Naive thymus-derived CD4-positive, alpha-beta T cell (primary cell): Measurements from ENCODE around the gene MYO10. TPM values are rescaled to one million over a fixed set of nuclear protein-coding genes. Genes with fewer than 3 reads are reported as not detected.
A peak's percentile ranks its signal among the peaks of the same experiment; 100 is the strongest.

Experiments
- ATAC-seq: fragments of 150-1000 bp; cut with Tn5 transposase; 2 replicates; pipeline ENCODE4 v1.10.0; 2021; ENCODE audit warnings: mild to moderate bottlenecking, moderate library complexity
- CTCF ChIA-PET: fragments of 350-600 bp; sonication (Branson Sonifier 250); formaldehyde crosslinking; loops from one replicate; lab custom pipeline; 2021; ENCODE audit warnings: antibody characterized with exemption; lab: Charles Lee
- POLR2A ChIA-PET: fragments of 350-600 bp; sonication (Branson Sonifier 250); formaldehyde crosslinking; loops from one replicate; lab custom pipeline; 2021; ENCODE audit warnings: antibody characterized with exemption, inconsistent platforms; lab: Charles Lee
- DNase-seq, 9 donors: peaks; one replicate each; pipeline versions ENCODE4 v3.0.0 to v3.0.0-alpha.2; 2020 to 2022; ENCODE audit warnings: mixed read lengths in 1 of 9
- H3K27ac ChIP-seq: one replicate; pipeline ENCODE4 v1.7.0; 2013; ENCODE audit warnings: mild to moderate bottlenecking, low read depth, low read length, moderate library complexity
- H3K27me3 ChIP-seq, 2 donors: one replicate each; pipeline ENCODE4 v1.7.0; 2013; ENCODE audit warnings: low read length in 2 of 2, mild to moderate bottlenecking in 2 of 2, moderate library complexity in 2 of 2; ENCODE audit not compliant: control insufficient read depth in 2 of 2, insufficient read depth in 2 of 2
- H3K36me3 ChIP-seq, 3 experiments: 1 replicate in 2 of 3; 2 replicates in 1 of 3; pipeline ENCODE4 v1.7.0; 2013; ENCODE audit warnings: low read length in 3 of 3, mild to moderate bottlenecking in 3 of 3, moderate library complexity in 1 of 3; ENCODE audit not compliant: insufficient read depth in 3 of 3, control insufficient read depth in 2 of 3
- H3K4me1 ChIP-seq, 2 donors: one replicate each; pipeline ENCODE4 v1.7.0; 2013; ENCODE audit warnings: low read length in 2 of 2, mild to moderate bottlenecking in 2 of 2, moderate library complexity in 1 of 2; ENCODE audit not compliant: control insufficient read depth in 2 of 2, insufficient read depth in 2 of 2
- H3K4me3 ChIP-seq: 2 replicates; pipeline ENCODE4 v1.7.0; 2013; ENCODE audit warnings: mild to moderate bottlenecking, low read length
- H3K9me3 ChIP-seq, 3 experiments: 1 replicate in 2 of 3; 2 replicates in 1 of 3; pipeline ENCODE4 v1.7.0; 2013; ENCODE audit warnings: low read length in 3 of 3; ENCODE audit not compliant: control insufficient read depth in 2 of 3
- H3K27ac Mint-ChIP-seq, 9 donors: one replicate each; pipeline ENCODE4 v1.8.0; 2020 to 2022; ENCODE audit warnings: mixed read lengths in 9 of 9, mild to moderate bottlenecking in 8 of 9, moderate library complexity in 5 of 9, inconsistent platforms in 2 of 9
- H3K27me3 Mint-ChIP-seq, 5 donors: one replicate each; pipeline ENCODE4 v1.8.0; 2021 to 2022; ENCODE audit warnings: mixed read lengths in 5 of 5, mild to moderate bottlenecking in 1 of 5
- H3K36me3 Mint-ChIP-seq, 5 donors: one replicate each; pipeline ENCODE4 v1.8.0; 2020 to 2022; ENCODE audit warnings: mixed read lengths in 5 of 5, mild to moderate bottlenecking in 3 of 5, inconsistent platforms in 1 of 5
- H3K4me1 Mint-ChIP-seq, 7 donors: one replicate each; pipeline ENCODE4 v1.8.0; 2020 to 2022; ENCODE audit warnings: mixed read lengths in 7 of 7, mild to moderate bottlenecking in 3 of 7, inconsistent platforms in 1 of 7
- H3K4me3 Mint-ChIP-seq, 10 donors: one replicate each; pipeline ENCODE4 v1.8.0; 2020 to 2022; ENCODE audit warnings: mild to moderate bottlenecking in 10 of 10, mixed read lengths in 10 of 10, moderate library complexity in 6 of 10, inconsistent platforms in 2 of 10
- H3K9me3 Mint-ChIP-seq, 11 donors: one replicate each; pipeline ENCODE4 v1.8.0; 2020 to 2022; ENCODE audit warnings: mixed read lengths in 11 of 11, mild to moderate bottlenecking in 4 of 11, inconsistent platforms in 1 of 11, moderate library complexity in 1 of 11
- intact Hi-C, 2 donors: fragments of 100-400 bp; cut with micrococcal nuclease; formaldehyde crosslinking; loops; one replicate each; pipeline ENCODE4 v1.15.1; 2023
- polyA plus RNA-seq, 2 donors: library from polyadenylated mRNA; unstranded; fragments of 300-500 nt; fragmentation: Illumina TruSeq; gene quantifications; one replicate each; pipeline ENCODE4 v1.2.3, GENCODE V29; 2021
- total RNA-seq, 6 experiments: library from RNA in 5 of 6; stranded (reverse) in 5 of 6; gene quantifications; 1 replicate in 5 of 6; 2 replicates in 1 of 6; pipeline ENCODE4 v1.2.3 and lab custom pipeline; 2021 to 2026

The MYO10 gene
- total and polyA plus RNA-seq, 7 experiments from 2014 or later, result 0.02 to 1.0 TPM; not detected in 5

- Histone ChIP-seq H3K9me3 (no peaks in the 10 kb centered on the region), H3K27ac (no peak overlapping the region), H3K4me1 (no peaks in the 10 kb centered on the region), H3K4me3 (no peak overlapping the region), H3K36me3 (no peaks in the 10 kb centered on the region), H3K27me3 (no peaks in the 10 kb centered on the region)
- ATAC-seq (no peak), DNase-seq (no peak)
- CTCF ChIA-PET, result no interaction called here
- no peaks in the 10 kb centered on the region for H3K36me3 Mint-ChIP-seq
- H3K4me1 Mint-ChIP-seq, result peaks cover 0 to 10% (median 0%) of the 10 kb centered on the region in 7 donors
- POLR2A ChIA-PET, result no interaction called here
- no peak overlapping the region for H3K27ac Mint-ChIP-seq
- intact Hi-C loops, result no loop called here
- no peak overlapping the region for H3K4me3 Mint-ChIP-seq
- peaks cover 0 to 3% (median 0%) of the 10 kb centered on the region in 11 donors for H3K9me3 Mint-ChIP-seq
- peaks cover 4 to 17% (median 5%) of the 10 kb centered on the region in 5 donors for H3K27me3 Mint-ChIP-seq
These were observed 127.1 kb downstream of the MYO10 start for GRCh38 chr5:16809010-16809394.

GRCh38 chr5:16808021-16808420 is 128.1 kb downstream of the MYO10 start:
- H3K36me3 Mint-ChIP-seq, result no peaks in the 10 kb centered on the region
- no peaks in the 10 kb centered on the region for H3K36me3 ChIP-seq
- H3K4me1 Mint-ChIP-seq, result peaks cover 0 to 10% (median 0%) of the 10 kb centered on the region in 7 donors
- CTCF ChIA-PET, result no interaction called here
- H3K4me3 ChIP-seq, result no peak overlapping the region
- H3K9me3 Mint-ChIP-seq, result peaks cover 0 to 3% (median 0%) of the 10 kb centered on the region in 11 donors
- POLR2A ChIA-PET, result no interaction called here
- no peak overlapping the region for H3K4me3 Mint-ChIP-seq
- no peak for DNase-seq
- H3K4me1 ChIP-seq, result no peaks in the 10 kb centered on the region
- H3K27ac ChIP-seq, result no peak overlapping the region
- no peak for ATAC-seq
- no peak overlapping the region for H3K27ac Mint-ChIP-seq
- no peaks in the 10 kb centered on the region for H3K9me3 ChIP-seq
- intact Hi-C loops, result no loop called here
- H3K27me3 ChIP-seq, result no peaks in the 10 kb centered on the region
- peaks cover 4 to 17% (median 5%) of the 10 kb centered on the region in 5 donors for H3K27me3 Mint-ChIP-seq

GRCh38 chr5:16807547-16807864 is 128.6 kb downstream of the MYO10 start:
- Mint-ChIP-seq H3K9me3 (peaks cover 0 to 3% (median 0%) of the 10 kb centered on the region in 11 donors), H3K27ac (no peak overlapping the region), H3K4me1 (peaks cover 0 to 10% (median 0%) of the 10 kb centered on the region in 7 donors), H3K4me3 (no peak overlapping the region), H3K27me3 (peaks cover 2 to 17% (median 5%) of the 10 kb centered on the region in 5 donors), H3K36me3 (no peaks in the 10 kb centered on the region)
- no peak for DNase-seq
- Histone ChIP-seq H3K36me3 (no peaks in the 10 kb centered on the region), H3K4me3 (no peak overlapping the region), H3K27me3 (no peaks in the 10 kb centered on the region), H3K27ac (no peak overlapping the region), H3K4me1 (no peaks in the 10 kb centered on the region), H3K9me3 (no peaks in the 10 kb centered on the region)
- intact Hi-C loops, result no loop called here
- ChIA-PET CTCF (no interaction called here), POLR2A (no interaction called here)
- no peak for ATAC-seq

- Histone ChIP-seq H3K27ac (no peak overlapping the region), H3K9me3 (no peaks in the 10 kb centered on the region), H3K4me3 (no peak overlapping the region), H3K36me3 (no peaks in the 10 kb centered on the region), H3K27me3 (no peaks in the 10 kb centered on the region), H3K4me1 (no peaks in the 10 kb centered on the region)
- H3K9me3 Mint-ChIP-seq, result peaks cover 0 to 3% (median 0%) of the 10 kb centered on the region in 11 donors
- intact Hi-C loops, result no loop called here
- ChIA-PET CTCF (no interaction called here), POLR2A (no interaction called here)
- peak overlapping the region in 2 of 10 donors; percentile 10 to 18 for H3K4me3 Mint-ChIP-seq
- no peak for ATAC-seq
- DNase-seq, result no peak
- peaks cover 2 to 17% (median 5%) of the 10 kb centered on the region in 5 donors for H3K27me3 Mint-ChIP-seq
- H3K4me1 Mint-ChIP-seq, result peaks cover 0 to 10% (median 0%) of the 10 kb centered on the region in 7 donors
- H3K27ac Mint-ChIP-seq, result no peak overlapping the region
- H3K36me3 Mint-ChIP-seq, result no peaks in the 10 kb centered on the region
These were observed 129.2 kb downstream of the MYO10 start for GRCh38 chr5:16806711-16807546.

DNA sequence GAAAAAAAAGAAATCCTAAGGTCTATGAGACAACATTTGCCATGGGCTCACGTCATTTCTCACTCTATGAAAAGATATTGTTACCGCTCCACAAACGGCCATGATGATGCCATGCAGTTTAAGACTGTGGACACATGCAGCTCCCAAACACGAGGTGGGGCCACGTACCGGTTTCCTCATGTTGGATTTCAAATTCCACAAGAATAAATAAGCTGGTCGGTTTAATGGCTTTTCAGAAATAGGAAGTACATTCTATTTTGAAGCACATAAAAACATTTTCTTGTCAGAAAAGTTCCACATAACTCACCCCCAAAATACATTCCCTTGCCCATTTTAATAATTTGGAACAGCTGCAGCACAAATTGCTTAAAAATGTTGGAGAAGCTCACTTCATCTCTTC is 130.6 kb downstream of the MYO10 start:
- H3K36me3 ChIP-seq, result no peaks in the 10 kb centered on the region
- Mint-ChIP-seq H3K27me3 (peaks cover 3 to 14% (median 5%) of the 10 kb centered on the region in 5 donors), H3K4me3 (no peak overlapping the region), H3K4me1 (peaks cover 0 to 10% (median 0%) of the 10 kb centered on the region in 7 donors), H3K9me3 (peaks cover 0 to 3% (median 0%) of the 10 kb centered on the region in 11 donors), H3K36me3 (no peaks in the 10 kb centered on the region), H3K27ac (no peak overlapping the region)
- no peaks in the 10 kb centered on the region for H3K4me1 ChIP-seq
- ATAC-seq (no peak), DNase-seq (no peak)
- no peaks in the 10 kb centered on the region for H3K9me3 ChIP-seq
- no peak overlapping the region for H3K27ac ChIP-seq
- no peak overlapping the region for H3K4me3 ChIP-seq
- ChIA-PET POLR2A (no interaction called here), CTCF (no interaction called here)
- H3K27me3 ChIP-seq, result no peaks in the 10 kb centered on the region
- intact Hi-C loops, result no loop called here

GRCh38 chr5:16803831-16804230 is 132.3 kb downstream of the MYO10 start:
- H3K27me3 Mint-ChIP-seq, result peaks cover 4 to 10% (median 5%) of the 10 kb centered on the region in 5 donors
- H3K9me3 Mint-ChIP-seq, result peaks cover 0 to 7% (median 0%) of the 10 kb centered on the region in 11 donors
- no peaks in the 10 kb centered on the region for H3K36me3 Mint-ChIP-seq
- peaks cover 0 to 10% (median 0%) of the 10 kb centered on the region in 7 donors for H3K4me1 Mint-ChIP-seq
- no peak overlapping the region for H3K4me3 Mint-ChIP-seq
- H3K27ac ChIP-seq, result no peak overlapping the region
- DNase-seq, result no peak
- H3K27ac Mint-ChIP-seq, result no peak overlapping the region
- H3K27me3 ChIP-seq, result no peaks in the 10 kb centered on the region
- no peaks in the 10 kb centered on the region for H3K36me3 ChIP-seq
- H3K4me1 ChIP-seq, result no peaks in the 10 kb centered on the region
- ATAC-seq, result no peak
- CTCF ChIA-PET, result no interaction called here
- H3K9me3 ChIP-seq, result no peaks in the 10 kb centered on the region
- POLR2A ChIA-PET, result no interaction called here
- intact Hi-C loops, result no loop called here
- no peak overlapping the region for H3K4me3 ChIP-seq

- H3K4me3 ChIP-seq, result no peak overlapping the region
- Mint-ChIP-seq H3K4me1 (no peaks in the 10 kb centered on the region), H3K9me3 (peaks cover 0 to 7% (median 0%) of the 10 kb centered on the region in 11 donors), H3K27ac (no peak overlapping the region), H3K36me3 (no peaks in the 10 kb centered on the region), H3K27me3 (peaks cover 0 to 7% (median 5%) of the 10 kb centered on the region in 5 donors), H3K4me3 (no peak overlapping the region)
- H3K4me1 ChIP-seq, result no peaks in the 10 kb centered on the region
- H3K36me3 ChIP-seq, result no peaks in the 10 kb centered on the region
- ChIA-PET POLR2A (no interaction called here), CTCF (interaction anchor here (1.0 kb wide), 2 partner anchors 9 kb away, joined by 3 read pairs; no protein-coding TSS in a partner anchor)
- intact Hi-C loops, result no loop called here
- ATAC-seq (no peak), DNase-seq (no peak)
- H3K9me3 ChIP-seq, result no peaks in the 10 kb centered on the region
- H3K27ac ChIP-seq, result no peak overlapping the region
- H3K27me3 ChIP-seq, result no peaks in the 10 kb centered on the region
These were observed 135.6 kb downstream of the MYO10 start for GRCh38 chr5:16800477-16800876.
